AG09319 (cell line): ENCODE measurements around the gene MAEA.

Source experiments
- DNase-seq: peaks from one replicate; pipeline ENCODE4 v3.0.0-alpha.2; 2010; ENCODE audit warnings: low read depth; ENCODE audit errors: extremely low read depth
- CTCF ChIP-seq: IDR thresholded peaks from 2 replicates; pipeline ENCODE4 v1.5.1; 2011; ENCODE audit warnings: low read depth, mild to moderate bottlenecking, inconsistent platforms, low read length, moderate library complexity

Gene MAEA

GRCh38 chr4:1366371-1367229 is 76.9 kb downstream of the MAEA start:
- DNase-seq, result no peak
- TF ChIP-seq CTCF, result no peak

- no peak for TF ChIP-seq CTCF
- no peak for DNase-seq
Measured at GRCh38 chr4:1367230-1367935, 77.7 kb downstream of the MAEA start.

- no peak for DNase-seq
- no peak for TF ChIP-seq CTCF
Measured at GRCh38 chr4:1367936-1368289, 78.2 kb downstream of the MAEA start.

- no peak for TF ChIP-seq CTCF
- no peak for DNase-seq
Measured at GRCh38 chr4:1368421-1369090, 78.9 kb downstream of the MAEA start.

- TF ChIP-seq CTCF, result no peak
- DNase-seq, result no peak
Measured at GRCh38 chr4:1369091-1369450, 79.4 kb downstream of the MAEA start.

- DNase-seq, result no peak
- no peak for TF ChIP-seq CTCF
Measured at GRCh38 chr4:1369479-1370079, 79.9 kb downstream of the MAEA start.
